GM12875 (cell line): Measurements from ENCODE around the gene TLE7.

Experiments used
- H3K4me3 ChIP-seq: one replicate; pipeline ENCODE4 v1.5.1; 2011; ENCODE audit warnings: low read depth, low read length, control low read depth
- TF ChIP-seq, protein P1 (sequence below): IDR thresholded peaks from 2 replicates; pipeline ENCODE4 v1.5.1; 2011; ENCODE audit warnings: low read depth, mild to moderate bottlenecking, control low read depth, inconsistent platforms, low read length, moderate library complexity, borderline replicate concordance; ENCODE audit not compliant: insufficient read depth

Gene TLE7

DNA sequence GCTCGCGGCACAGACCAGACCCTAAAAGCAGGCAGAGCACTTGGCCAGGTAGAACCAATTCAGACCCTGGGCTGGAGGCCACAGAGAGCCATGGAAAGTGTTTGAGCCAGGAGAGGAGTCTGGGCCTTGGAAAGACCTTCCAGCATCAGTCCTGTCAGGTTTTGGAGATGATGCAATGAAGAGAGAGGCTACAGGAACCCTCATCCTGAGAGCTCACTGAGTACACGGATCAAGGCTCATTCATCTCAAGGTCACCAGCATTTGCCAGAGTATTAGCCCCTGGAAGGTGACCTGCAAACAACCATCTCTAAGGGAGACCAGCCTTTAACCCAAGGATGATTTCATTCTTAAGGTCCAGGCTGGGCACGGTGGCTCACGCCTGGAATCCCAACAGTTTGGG, 27.8 kb downstream of the TLE7 start:
- TF ChIP-seq, protein P1, sequence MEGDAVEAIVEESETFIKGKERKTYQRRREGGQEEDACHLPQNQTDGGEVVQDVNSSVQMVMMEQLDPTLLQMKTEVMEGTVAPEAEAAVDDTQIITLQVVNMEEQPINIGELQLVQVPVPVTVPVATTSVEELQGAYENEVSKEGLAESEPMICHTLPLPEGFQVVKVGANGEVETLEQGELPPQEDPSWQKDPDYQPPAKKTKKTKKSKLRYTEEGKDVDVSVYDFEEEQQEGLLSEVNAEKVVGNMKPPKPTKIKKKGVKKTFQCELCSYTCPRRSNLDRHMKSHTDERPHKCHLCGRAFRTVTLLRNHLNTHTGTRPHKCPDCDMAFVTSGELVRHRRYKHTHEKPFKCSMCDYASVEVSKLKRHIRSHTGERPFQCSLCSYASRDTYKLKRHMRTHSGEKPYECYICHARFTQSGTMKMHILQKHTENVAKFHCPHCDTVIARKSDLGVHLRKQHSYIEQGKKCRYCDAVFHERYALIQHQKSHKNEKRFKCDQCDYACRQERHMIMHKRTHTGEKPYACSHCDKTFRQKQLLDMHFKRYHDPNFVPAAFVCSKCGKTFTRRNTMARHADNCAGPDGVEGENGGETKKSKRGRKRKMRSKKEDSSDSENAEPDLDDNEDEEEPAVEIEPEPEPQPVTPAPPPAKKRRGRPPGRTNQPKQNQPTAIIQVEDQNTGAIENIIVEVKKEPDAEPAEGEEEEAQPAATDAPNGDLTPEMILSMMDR, result no peak

DNA sequence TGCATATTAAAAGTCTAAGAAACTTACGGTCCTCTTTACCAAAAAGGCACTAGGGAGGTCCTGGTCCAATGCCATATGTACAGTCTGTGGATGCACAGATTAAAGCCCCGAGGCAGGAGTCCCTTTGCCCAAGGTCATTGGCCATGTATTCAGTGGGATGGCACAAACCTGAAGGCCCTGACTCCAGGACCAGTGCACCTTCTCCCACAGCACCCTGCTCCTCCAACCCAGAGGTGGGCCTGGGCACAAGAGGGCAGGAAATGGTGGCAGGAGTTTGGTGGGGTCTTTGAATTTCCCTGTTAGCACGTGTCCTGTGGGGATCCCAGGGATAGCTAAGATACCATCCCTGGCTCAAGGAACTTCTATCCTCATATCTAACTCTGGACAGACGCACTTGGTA, 28.5 kb downstream of the TLE7 start:
- H3K4me3 ChIP-seq, result no peak overlapping the region
- TF ChIP-seq, protein P1, result no peak

More for the DNA sequence above, 27.8 kb downstream of the TLE7 start:
- no peak overlapping the region for H3K4me3 ChIP-seq

DNA sequence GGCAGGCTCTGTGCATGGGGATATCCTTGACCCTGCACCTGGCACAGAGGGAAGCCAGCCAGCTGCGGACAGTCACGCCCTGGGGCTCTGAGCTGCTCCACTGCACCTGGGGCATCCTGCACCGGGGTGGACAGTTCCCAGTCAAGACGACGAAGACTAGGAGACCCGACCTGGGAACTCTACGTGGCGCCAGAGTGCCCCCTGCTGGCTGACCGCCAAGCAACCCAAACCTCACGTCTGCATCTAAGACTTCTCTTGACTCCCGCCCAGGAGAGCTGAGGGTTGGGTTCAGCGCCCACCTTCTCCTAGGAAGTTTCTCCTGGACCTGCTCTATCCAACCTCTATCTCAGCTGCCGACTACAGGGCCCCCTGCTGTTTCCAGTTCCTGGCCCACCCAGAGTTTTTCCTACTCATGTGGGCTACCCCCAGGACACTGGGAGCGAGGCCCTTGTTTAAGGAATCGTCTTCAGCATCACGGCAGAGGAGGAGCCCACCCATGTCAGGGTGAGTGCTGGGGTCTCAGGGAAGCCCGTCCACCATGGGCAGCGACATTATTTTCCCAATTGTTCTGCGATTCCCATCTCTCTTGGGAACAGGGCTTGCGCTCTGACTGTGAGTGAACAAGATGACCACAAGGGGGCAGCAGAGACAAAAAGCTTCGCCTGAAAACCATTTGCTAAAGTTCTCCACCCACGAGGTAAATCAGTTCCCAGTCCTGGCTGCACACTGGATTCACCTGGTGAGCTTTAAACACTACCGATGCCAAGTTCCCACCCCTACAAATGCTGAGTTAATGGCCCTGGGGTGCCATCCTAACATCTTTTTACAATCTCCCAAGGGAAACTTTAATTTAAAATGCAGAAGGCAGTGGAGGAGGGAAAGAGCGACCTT, 29.3 kb downstream of the TLE7 start:
- TF ChIP-seq, protein P1, result peak; percentile 76
- no peak overlapping the region for H3K4me3 ChIP-seq

DNA sequence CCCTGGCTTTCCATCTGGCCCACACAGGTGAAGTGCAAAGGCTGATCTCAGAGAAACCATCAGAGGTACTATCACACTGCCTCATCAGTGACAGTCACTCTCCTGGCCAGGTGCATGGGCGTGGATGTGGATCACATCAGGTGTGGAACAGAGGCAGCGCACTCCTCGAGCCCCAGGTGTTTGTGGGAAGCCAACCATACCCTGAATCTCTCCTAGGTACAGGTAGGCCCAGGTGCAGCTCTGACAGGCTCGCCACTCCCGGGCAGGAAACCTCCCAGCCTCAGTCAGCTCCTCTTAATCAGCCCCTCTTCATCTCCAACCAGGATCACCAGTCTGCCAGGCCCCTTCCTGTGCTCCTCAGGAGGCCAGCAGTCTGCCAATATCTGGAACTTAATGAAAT, 31.7 kb downstream of the TLE7 start:
- no peak overlapping the region for H3K4me3 ChIP-seq
- TF ChIP-seq, protein P1, result no peak

DNA sequence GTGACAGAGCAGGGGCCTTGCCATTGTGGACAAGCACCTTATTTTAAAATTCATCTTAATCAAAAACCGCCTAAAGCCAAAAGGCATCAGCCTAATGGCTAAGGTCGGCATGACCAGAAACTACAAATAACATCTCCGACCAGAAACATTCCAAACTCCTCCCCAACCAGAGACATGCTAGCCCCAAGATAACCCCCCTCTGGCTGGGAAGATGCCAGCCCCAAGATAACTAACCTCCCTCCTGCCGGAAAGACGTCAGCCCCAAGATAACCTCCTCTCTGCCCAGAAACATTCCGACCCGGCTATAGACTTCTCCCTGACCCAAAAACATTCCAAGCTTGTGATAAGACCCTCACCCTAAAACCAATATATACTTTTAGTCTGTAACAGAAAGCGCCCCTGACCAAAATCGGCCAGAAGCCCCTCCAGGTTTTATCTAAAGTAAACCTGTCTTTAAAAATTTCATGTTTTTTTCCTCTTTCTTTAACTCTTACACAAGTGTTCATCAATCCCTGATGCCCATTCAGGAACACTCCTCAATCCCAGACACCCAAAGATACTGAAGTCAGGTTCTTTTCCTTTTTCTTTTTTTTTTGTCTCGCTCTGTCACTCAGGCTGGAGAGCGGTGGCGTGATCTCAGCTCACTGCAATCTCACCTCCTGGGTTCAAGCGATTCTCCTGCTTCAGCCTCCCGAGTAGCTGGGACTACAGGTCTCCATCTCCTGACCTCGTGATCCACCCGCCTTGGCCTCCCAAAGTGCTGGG, 32.7 kb downstream of the TLE7 start:
- no peak overlapping the region for H3K4me3 ChIP-seq
- TF ChIP-seq, protein P1, result no peak

DNA sequence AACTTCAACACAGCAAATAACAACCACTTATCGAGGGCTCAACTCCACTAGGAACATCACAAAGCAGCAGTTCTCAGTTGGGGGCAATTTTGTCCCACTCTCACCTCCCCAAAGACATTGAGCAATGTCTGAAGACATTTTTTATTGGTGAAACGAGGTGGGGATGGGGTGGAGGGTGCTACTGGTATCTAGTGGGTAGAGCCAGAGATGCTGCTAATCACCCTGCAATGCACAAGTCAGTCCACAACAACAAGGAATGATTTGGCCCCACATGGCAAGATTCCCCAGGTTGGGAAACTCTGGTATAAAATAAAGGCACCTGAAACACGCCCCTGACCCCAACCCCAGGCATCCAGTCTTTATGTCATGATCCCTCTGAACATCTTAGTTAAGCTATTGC, 33.3 kb downstream of the TLE7 start:
- TF ChIP-seq, protein P1, result no peak
- no peak overlapping the region for H3K4me3 ChIP-seq

DNA sequence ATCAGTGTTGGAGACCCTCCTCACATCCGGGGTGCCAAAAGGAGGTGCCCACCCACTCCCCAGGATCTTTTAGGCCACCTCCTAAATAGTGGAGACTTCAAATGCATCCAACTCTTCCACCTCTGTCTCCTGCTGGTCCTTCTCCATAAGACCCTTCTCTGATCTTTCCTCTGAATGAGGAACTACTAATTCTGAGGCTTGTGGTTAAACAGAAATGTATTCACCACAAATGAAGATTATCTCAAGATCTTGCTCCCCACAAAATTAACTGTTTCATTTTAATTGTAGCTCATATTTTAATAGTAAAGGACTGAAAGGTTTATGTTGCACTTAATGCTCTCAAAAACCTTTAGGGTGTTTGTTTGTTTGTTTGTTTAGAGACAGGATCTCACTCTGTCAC, 34.1 kb downstream of the TLE7 start:
- no peak overlapping the region for H3K4me3 ChIP-seq
- TF ChIP-seq, protein P1, result no peak
